Stimulated activated CD4-positive, alpha-beta T cell treated with anti-CD3 and anti-CD28 coated beads, TNF-alpha, amount 100 ng/mL, for 24 hours (primary cell): ENCODE results near the gene SPG21.
A peak's percentile ranks its signal among the peaks of the same experiment; 100 is the strongest.
"Not testable (repeated sequence)": the region's sequence is repeated elsewhere in the genome, so short reads cannot be mapped to it uniquely, and the experiment has no call there.

Experiments
- DNase-seq, 3 experiments: peaks; one replicate each; pipeline ENCODE4 v3.0.0-alpha.2; 2020; ENCODE audit warnings: low read depth in 3 of 3

Gene SPG21

GRCh38 chr15:64989416-64990167 lies at the start of gene SPG21:
Gene SPG21, minus strand, starts transcription at chr15:64989914. Its CDS starts 6,345 bp downstream, at chr15:64983569.
- peak; percentile 82 to 89 (median 84) for DNase-seq

- no peak for DNase-seq
Measured at GRCh38 chr15:65038836-65039235, 49.1 kb upstream of the SPG21 start.

GRCh38 chr15:65038428-65038827 lies 48.7 kb upstream of the SPG21 start:
- no peak for DNase-seq

GRCh38 chr15:65037309-65037708 lies 47.6 kb upstream of the SPG21 start:
- no peak for DNase-seq

GRCh38 chr15:65034719-65035118 lies 45.0 kb upstream of the SPG21 start:
- DNase-seq, result no peak

GRCh38 chr15:65033659-65034269 lies 44.0 kb upstream of the SPG21 start:
- DNase-seq, result no peak

GRCh38 chr15:65032801-65033537 lies 43.3 kb upstream of the SPG21 start:
- DNase-seq, result peak in 1 of 3 experiments; percentile 26

- no peak for DNase-seq
Measured at GRCh38 chr15:65029736-65030208, 40.1 kb upstream of the SPG21 start.

GRCh38 chr15:65028921-65029735 lies 39.4 kb upstream of the SPG21 start, which contains the start of gene MTFMT:
Gene MTFMT, minus strand, starts transcription at chr15:65029639. Its CDS starts 26 bp downstream, at chr15:65029613.
- DNase-seq, result peak; percentile 87 to 96 (median 89)

- DNase-seq, result no peak
Measured at GRCh38 chr15:65028338-65028737, 38.6 kb upstream of the SPG21 start.

- no peak for DNase-seq
Measured at GRCh38 chr15:65027593-65027992, 37.9 kb upstream of the SPG21 start.

- no peak for DNase-seq
Measured at GRCh38 chr15:65026756-65027155, 37.0 kb upstream of the SPG21 start.

- DNase-seq, result no peak
Measured at GRCh38 chr15:65021488-65021887, 31.8 kb upstream of the SPG21 start.

- DNase-seq, result no peak
Measured at GRCh38 chr15:65020419-65020818, 30.7 kb upstream of the SPG21 start.

- not testable (repeated sequence) for DNase-seq
Measured at GRCh38 chr15:65011198-65011597, 21.5 kb upstream of the SPG21 start.

- DNase-seq, result no peak
Measured at GRCh38 chr15:65008983-65009382, 19.3 kb upstream of the SPG21 start.

GRCh38 chr15:65006876-65007275 lies 17.2 kb upstream of the SPG21 start:
- no peak for DNase-seq

GRCh38 chr15:65004993-65005392 lies 15.3 kb upstream of the SPG21 start:
- DNase-seq, result no peak

- no peak for DNase-seq
Measured at GRCh38 chr15:64997745-64998375, 8.1 kb upstream of the SPG21 start.

GRCh38 chr15:64997066-64997465 lies 7.4 kb upstream of the SPG21 start:
- no peak for DNase-seq

GRCh38 chr15:64993290-64993689 lies 3.6 kb upstream of the SPG21 start:
- no peak for DNase-seq
